Adrenal gland (tissue), 12 donors: ENCODE results near the gene DNAJC5. TPM values are rescaled to one million over a fixed set of nuclear protein-coding genes. Genes with fewer than 3 reads are reported as not detected.

ENCODE experiments used
- DNase-seq, 7 donors: peaks; one replicate each; pipeline ENCODE4 v3.0.0-alpha.2; 2019 to 2020
- H3K27ac ChIP-seq, 5 donors: fragments of 200-600 bp; sonication (generic) in 4 of 5; 1 replicate in 3 of 5; 2 replicates in 2 of 5; pipeline versions ENCODE4 v1.5.1 to v1.8.0; 2016 to 2020; ENCODE audit warnings: mild to moderate bottlenecking in 1 of 5
- H3K27me3 ChIP-seq: fragments of 200-600 bp; 2 replicates; pipeline ENCODE4 v1.8.0; 2021
- H3K36me3 ChIP-seq, 2 donors: fragments of 200-600 bp; replicated peaks in 1 of 2; 1 replicate in 1 of 2; 2 replicates in 1 of 2; pipeline versions ENCODE4 v1.5.1 to v1.8.0; 2018 to 2022
- H3K4me1 ChIP-seq, 2 donors: fragments of 200-600 bp; replicated peaks in 1 of 2; 1 replicate in 1 of 2; 2 replicates in 1 of 2; pipeline versions ENCODE4 v1.5.1 to v1.8.0; 2018 to 2021
- H3K4me3 ChIP-seq, 4 donors: fragments of 200-600 bp; sonication (generic) in 3 of 4; one replicate each; pipeline ENCODE4 v1.5.1; 2016 to 2018
- H3K9me3 ChIP-seq, 3 donors: fragments of 200-600 bp; sonication (generic) in 1 of 3; replicated peaks in 1 of 3; 1 replicate in 2 of 3; 2 replicates in 1 of 3; pipeline versions ENCODE4 v1.5.1 to v1.8.0; 2016 to 2021
- CTCF ChIP-seq, 6 experiments: fragments of 450-650 bp in 4 of 6; fragments of 200-600 bp in 2 of 6; sonication (generic) in 1 of 6; IDR thresholded peaks; 1 replicate in 5 of 6; 2 replicates in 1 of 6; pipeline versions ENCODE4 v1.5.1 to v1.8.0; 2016 to 2021; ENCODE audit warnings: antibody characterized with exemption in 6 of 6, mild to moderate bottlenecking in 2 of 6, moderate library complexity in 1 of 6
- POLR2A ChIP-seq, 2 donors: fragments of 450-650 bp; IDR thresholded peaks; one replicate each; pipeline ENCODE4 v1.6.1; 2017; ENCODE audit warnings: antibody characterized with exemption in 2 of 2, mild to moderate bottlenecking in 2 of 2, moderate library complexity in 1 of 2
- WGBS, 4 donors: extraction: QIAGEN DNeasy Blood & Tissue Kit in 2 of 4; methylation state at CpG; one replicate each; pipeline versions ENCODE4 v1.1.5 to v1.1.7; 2013 to 2017; 5-methylcytosine and 5-hydroxymethylcytosine counted together
- intact Hi-C, 2 donors: fragments of 100-400 bp; cut with DNase I; formaldehyde crosslinking; loops; one replicate each; pipeline versions ENCODE4 v1.14.1 to v1.15.0; 2022 to 2023
- polyA plus RNA-seq, 3 donors: library from polyadenylated mRNA; stranded (reverse); fragments of 200-250 nt in 2 of 3; fragments of 350-450 nt in 1 of 3; fragmentation: Illumina TruSeq in 1 of 3; extraction: RNeasy Lipid Tissue Mini Kit (QIAGEN cat#74804) in 1 of 3; gene quantifications; one replicate each; pipeline ENCODE4 v1.2.3, GENCODE V29; 2013 to 2014
- total RNA-seq, 9 donors: library from RNA; depleted of rRNA in 4 of 9; stranded (reverse); fragments of >200 nt in 4 of 9; fragments of 120-200 nt in 1 of 9; fragmentation: NEBNext Ultra II Directional in 1 of 9; extraction: Animal tissue kit (Norgen Biotek cat#: 25700) in 1 of 9; gene quantifications; one replicate each; pipeline versions ENCODE4 v1.1.0 to v1.2.4, GENCODE V29; 2013 to 2023
- donor health status: healthy with polysubstance abuse.
- donor health status: Bipolar disorder and iron deficiency.
- donor health status: DM: yes; HTN: yes; CAD: no.
- donor health status: DM: no; HTN: no; CAD: no.
- donor health status: DM: no; HTN: no; CAD: no.
- donor health status: DM: yes; HTN: yes; CAD: no.

Gene DNAJC5
- total and polyA plus RNA-seq, 12 donors, result 26.5 to 78.0 (median 61.4) TPM

GRCh38 chr20:63889241-63890200, 5.4 kb upstream of the DNAJC5 start:
- Histone ChIP-seq H3K9me3 (no peaks in the 10 kb centered on the region), H3K36me3 (peaks cover 0 to 62% of the 10 kb centered on the region in 2 donors), H3K27me3 (no peaks in the 10 kb centered on the region), H3K4me1 (peaks cover 6 to 7% of the 10 kb centered on the region in 2 donors), H3K4me3 (no peak overlapping the region), H3K27ac (no peak overlapping the region)
- intact Hi-C loops, result no loop called here
- no peak for DNase-seq
- WGBS, 4 donors, result 86 to 88% (median 87%) methylated on average over 19 to 25 of the region's 25 CpGs
- TF ChIP-seq CTCF (IDR thresholded peaks at IDR 0.05) (no peak), POLR2A (IDR thresholded peaks at IDR 0.05) (no peak)

- H3K27me3 ChIP-seq, result no peaks in the 10 kb centered on the region
- intact Hi-C loops, result no loop called here
- H3K4me1 ChIP-seq, result peaks cover 7 to 8% of the 10 kb centered on the region in 2 donors
- no peak overlapping the region for H3K27ac ChIP-seq
- no peak overlapping the region for H3K4me3 ChIP-seq
- 74 to 87% (median 86%) methylated on average over 7 of the region's 7 CpGs for WGBS, 4 donors
- TF ChIP-seq CTCF (IDR thresholded peaks at IDR 0.05), result no peak
- no peak for TF ChIP-seq POLR2A (IDR thresholded peaks at IDR 0.05)
- no peaks in the 10 kb centered on the region for H3K9me3 ChIP-seq
- DNase-seq, result no peak
- H3K36me3 ChIP-seq, result peaks cover 0 to 56% of the 10 kb centered on the region in 2 donors
Measured at GRCh38 chr20:63890201-63890576, 4.7 kb upstream of the DNAJC5 start.

GRCh38 chr20:63890616-63891015, 4.3 kb upstream of the DNAJC5 start:
- TF ChIP-seq POLR2A (IDR thresholded peaks at IDR 0.05) (no peak), CTCF (IDR thresholded peaks at IDR 0.05) (no peak)
- Histone ChIP-seq H3K27ac (no peak overlapping the region), H3K4me3 (no peak overlapping the region), H3K27me3 (no peaks in the 10 kb centered on the region), H3K4me1 (peaks cover 7 to 8% of the 10 kb centered on the region in 2 donors), H3K9me3 (no peaks in the 10 kb centered on the region), H3K36me3 (peaks cover 0 to 52% of the 10 kb centered on the region in 2 donors)
- DNase-seq, result no peak
- intact Hi-C loops, result no loop called here
- WGBS, 4 donors, result 82 to 92% (median 87%) methylated on average over 5 to 7 of the region's 7 CpGs

- no peak overlapping the region for H3K27ac ChIP-seq
- no peaks in the 10 kb centered on the region for H3K27me3 ChIP-seq
- 89 to 93% (median 90%) methylated on average over 19 to 29 of the region's 29 CpGs for WGBS, 4 donors
- H3K4me3 ChIP-seq, result no peak overlapping the region
- intact Hi-C loops, result no loop called here
- peaks cover 0 to 47% of the 10 kb centered on the region in 2 donors for H3K36me3 ChIP-seq
- H3K4me1 ChIP-seq, result peaks cover 8 to 11% of the 10 kb centered on the region in 2 donors
- no peaks in the 10 kb centered on the region for H3K9me3 ChIP-seq
- TF ChIP-seq POLR2A (IDR thresholded peaks at IDR 0.05) (no peak), CTCF (IDR thresholded peaks at IDR 0.05) (no peak)
- DNase-seq, result no peak
Measured at GRCh38 chr20:63891061-63892002, 3.6 kb upstream of the DNAJC5 start.
